Measurements from ENCODE around the gene ALOX15B.

GRCh38 chr17:8044819-8045810 lies 6.3 kb downstream of the ALOX15B start:
- TF ChIP-seq, protein P1, sequence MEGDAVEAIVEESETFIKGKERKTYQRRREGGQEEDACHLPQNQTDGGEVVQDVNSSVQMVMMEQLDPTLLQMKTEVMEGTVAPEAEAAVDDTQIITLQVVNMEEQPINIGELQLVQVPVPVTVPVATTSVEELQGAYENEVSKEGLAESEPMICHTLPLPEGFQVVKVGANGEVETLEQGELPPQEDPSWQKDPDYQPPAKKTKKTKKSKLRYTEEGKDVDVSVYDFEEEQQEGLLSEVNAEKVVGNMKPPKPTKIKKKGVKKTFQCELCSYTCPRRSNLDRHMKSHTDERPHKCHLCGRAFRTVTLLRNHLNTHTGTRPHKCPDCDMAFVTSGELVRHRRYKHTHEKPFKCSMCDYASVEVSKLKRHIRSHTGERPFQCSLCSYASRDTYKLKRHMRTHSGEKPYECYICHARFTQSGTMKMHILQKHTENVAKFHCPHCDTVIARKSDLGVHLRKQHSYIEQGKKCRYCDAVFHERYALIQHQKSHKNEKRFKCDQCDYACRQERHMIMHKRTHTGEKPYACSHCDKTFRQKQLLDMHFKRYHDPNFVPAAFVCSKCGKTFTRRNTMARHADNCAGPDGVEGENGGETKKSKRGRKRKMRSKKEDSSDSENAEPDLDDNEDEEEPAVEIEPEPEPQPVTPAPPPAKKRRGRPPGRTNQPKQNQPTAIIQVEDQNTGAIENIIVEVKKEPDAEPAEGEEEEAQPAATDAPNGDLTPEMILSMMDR (IDR thresholded peaks at IDR 0.05), result no peak
- TF ChIP-seq POLR2A (IDR thresholded peaks at IDR 0.05), result no peak
